ENCODE data around the gene NFIB. TPM values are rescaled to one million over a fixed set of nuclear protein-coding genes. Genes with fewer than 3 reads are reported as not detected.

NFIB gene
- total and polyA plus RNA-seq, 2 donors from 2014 or later = 15.6 to 112 TPM

DNA sequence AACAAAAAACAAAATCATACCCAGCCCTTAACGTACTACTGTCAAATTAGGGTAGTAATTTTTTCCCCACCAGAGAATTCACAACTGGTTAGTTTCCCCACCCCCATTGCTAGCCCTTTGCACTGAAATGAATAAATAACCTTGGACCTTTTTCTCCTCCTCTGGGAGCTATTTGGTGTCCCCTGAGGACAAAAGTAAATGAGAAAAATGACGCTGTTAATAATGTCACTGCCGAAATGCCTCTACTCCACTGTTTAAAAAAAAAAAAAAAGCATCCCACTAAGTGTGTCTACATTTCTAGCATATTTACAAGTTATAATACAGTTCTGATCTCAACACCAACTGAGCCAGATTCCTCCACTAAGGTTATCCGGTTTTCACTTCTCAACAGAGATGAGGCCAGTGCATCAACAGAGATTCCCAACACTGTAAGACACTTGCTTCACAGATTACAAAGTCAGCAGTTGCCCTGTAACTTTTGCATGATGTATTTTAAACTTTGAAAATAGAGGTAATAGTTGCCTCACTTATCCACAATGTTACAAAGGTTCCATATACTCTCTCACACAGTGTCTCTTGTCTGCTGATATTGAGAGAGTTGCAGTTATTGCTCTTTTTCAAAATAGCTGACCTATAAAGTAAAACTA lies 5.1 kb upstream of the NFIB start:
- Histone ChIP-seq H3K27me3 (ENCODE audit: control insufficient read depth, insufficient read depth, low read length) (peaks cover 20% of the 10 kb centered on the region), H3K4me3 (ENCODE audit: low read length in 3 of 3) (no peak overlapping the region), H3K4me1 (ENCODE audit: control insufficient read depth in 2 of 3, insufficient read depth in 2 of 3, low read depth in 1 of 3, low read length in 3 of 3) (peaks cover 0 to 23% (median 13%) of the 10 kb centered on the region in 3 donors), H3K27ac (ENCODE audit: low read depth in 2 of 2, low read length in 2 of 2) (no peak overlapping the region), H3K36me3 (ENCODE audit: control insufficient read depth in 2 of 3, insufficient read depth in 3 of 3, low read length in 3 of 3) (no peaks in the 10 kb centered on the region), H3K9me3 (ENCODE audit: control insufficient read depth in 2 of 3, insufficient read depth in 1 of 3, low read length in 3 of 3) (no peaks in the 10 kb centered on the region), H3K9ac (ENCODE audit: low read length in 3 of 3) (no peak overlapping the region)
- intact Hi-C loops (cut with DNase I) = no loop called here
- FAIRE-seq (no peak), DNase-seq (no peak)
- TF ChIP-seq, protein P1, sequence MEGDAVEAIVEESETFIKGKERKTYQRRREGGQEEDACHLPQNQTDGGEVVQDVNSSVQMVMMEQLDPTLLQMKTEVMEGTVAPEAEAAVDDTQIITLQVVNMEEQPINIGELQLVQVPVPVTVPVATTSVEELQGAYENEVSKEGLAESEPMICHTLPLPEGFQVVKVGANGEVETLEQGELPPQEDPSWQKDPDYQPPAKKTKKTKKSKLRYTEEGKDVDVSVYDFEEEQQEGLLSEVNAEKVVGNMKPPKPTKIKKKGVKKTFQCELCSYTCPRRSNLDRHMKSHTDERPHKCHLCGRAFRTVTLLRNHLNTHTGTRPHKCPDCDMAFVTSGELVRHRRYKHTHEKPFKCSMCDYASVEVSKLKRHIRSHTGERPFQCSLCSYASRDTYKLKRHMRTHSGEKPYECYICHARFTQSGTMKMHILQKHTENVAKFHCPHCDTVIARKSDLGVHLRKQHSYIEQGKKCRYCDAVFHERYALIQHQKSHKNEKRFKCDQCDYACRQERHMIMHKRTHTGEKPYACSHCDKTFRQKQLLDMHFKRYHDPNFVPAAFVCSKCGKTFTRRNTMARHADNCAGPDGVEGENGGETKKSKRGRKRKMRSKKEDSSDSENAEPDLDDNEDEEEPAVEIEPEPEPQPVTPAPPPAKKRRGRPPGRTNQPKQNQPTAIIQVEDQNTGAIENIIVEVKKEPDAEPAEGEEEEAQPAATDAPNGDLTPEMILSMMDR (IDR thresholded peaks at IDR 0.05; ENCODE audit: borderline replicate concordance, extremely low read depth, insufficient read depth) = no peak

DNA sequence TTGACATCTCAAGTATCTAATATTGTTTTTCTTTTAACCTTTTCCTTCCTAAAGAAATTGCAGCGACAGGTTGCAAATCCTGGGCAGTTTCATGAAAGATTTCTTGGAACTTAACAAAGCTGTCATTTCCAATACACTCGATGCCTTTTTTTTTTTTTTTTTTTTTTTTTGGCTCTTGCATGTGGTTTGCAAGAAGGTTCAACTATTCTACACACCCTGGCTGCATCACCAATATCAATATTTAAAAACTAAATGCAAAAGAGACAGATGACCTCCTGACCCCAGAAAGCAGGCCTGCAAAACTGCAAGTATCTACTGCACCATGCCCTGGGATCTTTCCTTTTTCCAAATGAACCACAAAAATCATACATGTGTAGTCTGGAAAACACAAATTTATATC lies 4.4 kb upstream of the NFIB start:
- FAIRE-seq = no peak

DNA sequence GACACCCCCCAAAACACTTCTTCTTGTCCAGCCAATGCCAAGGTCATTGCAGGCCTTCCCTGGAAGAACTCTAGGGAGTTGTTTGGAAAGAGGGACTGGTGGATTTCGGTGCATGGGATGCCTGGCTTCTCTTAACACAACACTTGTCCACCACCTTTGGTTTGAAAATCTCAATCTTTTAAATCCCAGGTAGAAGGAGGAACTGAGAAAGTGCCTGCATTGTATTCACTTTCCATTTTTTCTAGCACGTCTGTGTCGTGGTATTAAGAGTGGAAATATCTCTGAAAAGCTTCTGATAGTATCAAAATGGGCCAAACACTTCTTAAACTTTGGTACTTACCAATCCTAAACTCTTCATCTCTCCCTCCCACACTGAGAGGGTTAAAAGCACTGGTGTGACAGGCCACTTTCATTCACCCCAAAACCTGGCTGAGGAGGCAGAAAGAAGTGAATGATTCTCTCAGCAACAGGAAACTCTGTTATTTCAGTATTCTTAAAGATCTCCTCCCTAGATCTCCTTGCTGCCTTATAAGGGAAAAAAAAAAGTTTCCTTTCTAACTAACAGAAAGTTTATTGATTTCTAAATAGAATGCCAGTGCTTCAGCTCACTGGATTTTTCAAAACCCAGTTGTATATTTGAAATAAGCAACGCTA lies 3.9 kb upstream of the NFIB start:
- intact Hi-C loops (cut with DNase I) = no loop called here
- peaks cover 0 to 23% (median 13%) of the 10 kb centered on the region in 3 donors for H3K4me1 ChIP-seq (ENCODE audit: control insufficient read depth in 2 of 3, insufficient read depth in 2 of 3, low read depth in 1 of 3, low read length in 3 of 3)
- FAIRE-seq = no peak
- no peak overlapping the region for H3K4me3 ChIP-seq (ENCODE audit: low read length in 3 of 3)
- TF ChIP-seq, protein P1 (IDR thresholded peaks at IDR 0.05; ENCODE audit: borderline replicate concordance, extremely low read depth, insufficient read depth) = no peak
- peak overlapping the region in 1 of 3 donors; percentile 25 for H3K9ac ChIP-seq (ENCODE audit: low read length in 3 of 3)
- H3K27me3 ChIP-seq (ENCODE audit: control insufficient read depth, insufficient read depth, low read length) = peaks cover 13% of the 10 kb centered on the region
- no peak for DNase-seq
- peak overlapping the region; percentile 10 to 23 for H3K27ac ChIP-seq (ENCODE audit: low read depth in 2 of 2, low read length in 2 of 2)
- no peaks in the 10 kb centered on the region for H3K9me3 ChIP-seq (ENCODE audit: control insufficient read depth in 2 of 3, insufficient read depth in 1 of 3, low read length in 3 of 3)
- H3K36me3 ChIP-seq (ENCODE audit: control insufficient read depth in 2 of 3, insufficient read depth in 3 of 3, low read length in 3 of 3) = no peaks in the 10 kb centered on the region

More for the DNA sequence above, 4.4 kb upstream of the NFIB start:
- Histone ChIP-seq H3K4me1 (ENCODE audit: control insufficient read depth in 2 of 3, insufficient read depth in 2 of 3, low read depth in 1 of 3, low read length in 3 of 3) (peaks cover 0 to 23% (median 13%) of the 10 kb centered on the region in 3 donors), H3K9ac (ENCODE audit: low read length in 3 of 3) (no peak overlapping the region), H3K4me3 (ENCODE audit: low read length in 3 of 3) (no peak overlapping the region), H3K27ac (ENCODE audit: low read depth in 2 of 2, low read length in 2 of 2) (no peak overlapping the region), H3K36me3 (ENCODE audit: control insufficient read depth in 2 of 3, insufficient read depth in 3 of 3, low read length in 3 of 3) (no peaks in the 10 kb centered on the region), H3K27me3 (ENCODE audit: control insufficient read depth, insufficient read depth, low read length) (peaks cover 18% of the 10 kb centered on the region), H3K9me3 (ENCODE audit: control insufficient read depth in 2 of 3, insufficient read depth in 1 of 3, low read length in 3 of 3) (no peaks in the 10 kb centered on the region)
- intact Hi-C loops (cut with DNase I) = no loop called here
- DNase-seq = no peak
- TF ChIP-seq, protein P1 (IDR thresholded peaks at IDR 0.05; ENCODE audit: borderline replicate concordance, extremely low read depth, insufficient read depth) = no peak

Measured in kidney (tissue), 14 donors.